Mesendoderm (in vitro differentiated cells): ENCODE results near the gene TBC1D4.

ENCODE experiments used
- DNase-seq: peaks from one replicate; pipeline ENCODE4 v3.0.0; 2013
- H2AK5ac ChIP-seq: 2 replicates; pipeline ENCODE4 v1.6.1; 2013; ENCODE audit warnings: low read length, inconsistent platforms
- H2BK120ac ChIP-seq: 2 replicates; pipeline ENCODE4 v1.6.1; 2013; ENCODE audit warnings: low read depth, mild to moderate bottlenecking, low read length, moderate library complexity, mixed read lengths
- H2BK15ac ChIP-seq: replicated peaks from 2 replicates; pipeline ENCODE4 v1.6.1; 2013; ENCODE audit warnings: low read depth, mild to moderate bottlenecking, moderate library complexity
- H2BK5ac ChIP-seq: 2 replicates; pipeline ENCODE4 v1.6.1; 2013; ENCODE audit warnings: low read length, inconsistent platforms
- H3K18ac ChIP-seq: 2 replicates; pipeline ENCODE4 v1.6.1; 2013; ENCODE audit warnings: mild to moderate bottlenecking, low read length, mixed read lengths
- H3K23ac ChIP-seq: one replicate; pipeline ENCODE4 v1.6.1; 2013; ENCODE audit warnings: low read length
- H3K27ac ChIP-seq: 2 replicates; pipeline ENCODE4 v1.5.1; 2013; ENCODE audit warnings: low read depth, mild to moderate bottlenecking, inconsistent platforms, low read length, moderate library complexity
- H3K27me3 ChIP-seq: 2 replicates; pipeline ENCODE4 v1.6.1; 2013; ENCODE audit warnings: low read length, control low read depth, mild to moderate bottlenecking, inconsistent platforms; ENCODE audit not compliant: insufficient read depth, poor library complexity
- H3K36me3 ChIP-seq: 2 replicates; pipeline ENCODE4 v1.6.1; 2013; ENCODE audit warnings: low read length, inconsistent platforms; ENCODE audit not compliant: control insufficient read depth, insufficient read depth
- H3K4ac ChIP-seq: one replicate; pipeline ENCODE4 v1.6.1; 2013; ENCODE audit warnings: low read depth, mild to moderate bottlenecking, low read length, moderate library complexity
- H3K4me1 ChIP-seq: 2 replicates; pipeline ENCODE4 v1.6.1; 2013; ENCODE audit warnings: low read depth, low read length, inconsistent platforms; ENCODE audit not compliant: control insufficient read depth
- H3K4me2 ChIP-seq: 2 replicates; pipeline ENCODE4 v1.6.1; 2013; ENCODE audit warnings: low read length
- H3K4me3 ChIP-seq: 2 replicates; pipeline ENCODE4 v1.5.1; 2013; ENCODE audit warnings: mild to moderate bottlenecking, low read length
- H3K56ac ChIP-seq: one replicate; pipeline ENCODE4 v1.6.1; 2013; ENCODE audit warnings: low read length
- H3K79me1 ChIP-seq: 2 replicates; pipeline ENCODE4 v1.6.1; 2013; ENCODE audit warnings: low read length, inconsistent platforms
- H3K79me2 ChIP-seq: 2 replicates; pipeline ENCODE4 v1.6.1; 2013; ENCODE audit warnings: mild to moderate bottlenecking, low read length; ENCODE audit not compliant: control insufficient read depth, insufficient read depth
- H3K9ac ChIP-seq: 2 replicates; pipeline ENCODE4 v1.6.1; 2013; ENCODE audit warnings: low read length, inconsistent platforms
- H4K5ac ChIP-seq: one replicate; pipeline ENCODE4 v1.6.1; 2013; ENCODE audit warnings: low read length
- H4K8ac ChIP-seq: one replicate; pipeline ENCODE4 v1.6.1; 2013; ENCODE audit warnings: low read depth, mild to moderate bottlenecking, control low read depth, low read length, moderate library complexity
- WGBS: extraction: QIAGEN DNeasy Blood & Tissue Kit; methylation state at CpG from one replicate; pipeline ENCODE4 v1.1.7; 2013; ENCODE audit warnings: low lambda C conversion rate, missing lambda C conversion rate; ENCODE audit not compliant: insufficient coverage; ENCODE audit errors: extremely low coverage; 5-methylcytosine and 5-hydroxymethylcytosine counted together

TBC1D4 gene

GRCh38 chr13:75513271-75513670 is 31.3 kb upstream of the TBC1D4 start:
- no peak overlapping the region for H2AK5ac ChIP-seq
- H3K4me2 ChIP-seq, result no peak overlapping the region
- H3K4me3 ChIP-seq, result no peak overlapping the region
- H3K23ac ChIP-seq, result no peak overlapping the region
- H3K79me2 ChIP-seq, result no peaks in the 10 kb centered on the region
- H4K5ac ChIP-seq, result no peak overlapping the region
- H3K18ac ChIP-seq, result no peak overlapping the region
- no peak overlapping the region for H2BK15ac ChIP-seq
- no peaks in the 10 kb centered on the region for H3K27me3 ChIP-seq
- DNase-seq, result no peak
- no peak overlapping the region for H3K4ac ChIP-seq
- H3K79me1 ChIP-seq, result no peaks in the 10 kb centered on the region
- H3K4me1 ChIP-seq, result no peaks in the 10 kb centered on the region
- H3K27ac ChIP-seq, result no peak overlapping the region
- H2BK120ac ChIP-seq, result no peak overlapping the region
- no peak overlapping the region for H4K8ac ChIP-seq
- no peak overlapping the region for H3K9ac ChIP-seq
- no CpG with 5 or more reads among the region's 5 CpGs for WGBS
- H2BK5ac ChIP-seq, result no peak overlapping the region
- no peaks in the 10 kb centered on the region for H3K36me3 ChIP-seq
- no peak overlapping the region for H3K56ac ChIP-seq

GRCh38 chr13:75512253-75512652 is 30.3 kb upstream of the TBC1D4 start:
- Histone ChIP-seq H2BK5ac (no peak overlapping the region), H2BK15ac (no peak overlapping the region), H3K27me3 (no peaks in the 10 kb centered on the region), H3K56ac (no peak overlapping the region), H3K4me1 (no peaks in the 10 kb centered on the region), H3K4me2 (no peak overlapping the region), H3K36me3 (no peaks in the 10 kb centered on the region), H4K5ac (no peak overlapping the region), H3K18ac (no peak overlapping the region), H4K8ac (no peak overlapping the region), H3K79me2 (no peaks in the 10 kb centered on the region), H3K27ac (no peak overlapping the region), H2BK120ac (no peak overlapping the region), H3K79me1 (no peaks in the 10 kb centered on the region), H3K4me3 (no peak overlapping the region), H3K23ac (no peak overlapping the region), H3K4ac (no peak overlapping the region), H3K9ac (no peak overlapping the region), H2AK5ac (no peak overlapping the region)
- no peak for DNase-seq
- no CpG with 5 or more reads among the region's 3 CpGs for WGBS

GRCh38 chr13:75511051-75511625 is 29.2 kb upstream of the TBC1D4 start:
- no peak overlapping the region for H3K27ac ChIP-seq
- H3K4me1 ChIP-seq, result no peaks in the 10 kb centered on the region
- no peak overlapping the region for H4K5ac ChIP-seq
- no peak overlapping the region for H3K18ac ChIP-seq
- no peak overlapping the region for H2BK120ac ChIP-seq
- H3K4me3 ChIP-seq, result no peak overlapping the region
- DNase-seq, result no peak
- no peaks in the 10 kb centered on the region for H3K79me2 ChIP-seq
- no peaks in the 10 kb centered on the region for H3K36me3 ChIP-seq
- H3K56ac ChIP-seq, result no peak overlapping the region
- no peak overlapping the region for H2AK5ac ChIP-seq
- no peaks in the 10 kb centered on the region for H3K79me1 ChIP-seq
- H3K27me3 ChIP-seq, result no peaks in the 10 kb centered on the region
- WGBS, result no CpG with 5 or more reads among the region's 3 CpGs
- H4K8ac ChIP-seq, result no peak overlapping the region
- H3K23ac ChIP-seq, result no peak overlapping the region
- no peak overlapping the region for H3K4me2 ChIP-seq
- H3K4ac ChIP-seq, result no peak overlapping the region
- H3K9ac ChIP-seq, result no peak overlapping the region
- no peak overlapping the region for H2BK5ac ChIP-seq
- H2BK15ac ChIP-seq, result no peak overlapping the region

- no peak overlapping the region for H4K8ac ChIP-seq
- no peak overlapping the region for H2BK15ac ChIP-seq
- H3K56ac ChIP-seq, result no peak overlapping the region
- H3K4me3 ChIP-seq, result no peak overlapping the region
- H3K23ac ChIP-seq, result peak overlapping the region; percentile 24
- no peak overlapping the region for H4K5ac ChIP-seq
- no peaks in the 10 kb centered on the region for H3K27me3 ChIP-seq
- no peaks in the 10 kb centered on the region for H3K36me3 ChIP-seq
- H2AK5ac ChIP-seq, result no peak overlapping the region
- H3K4me2 ChIP-seq, result no peak overlapping the region
- no peaks in the 10 kb centered on the region for H3K79me1 ChIP-seq
- no peak overlapping the region for H2BK5ac ChIP-seq
- H3K4me1 ChIP-seq, result no peaks in the 10 kb centered on the region
- no peak overlapping the region for H3K9ac ChIP-seq
- DNase-seq, result no peak
- no peaks in the 10 kb centered on the region for H3K79me2 ChIP-seq
- no peak overlapping the region for H3K18ac ChIP-seq
- H3K27ac ChIP-seq, result no peak overlapping the region
- no CpG with 5 or more reads among the region's 6 CpGs for WGBS
- H3K4ac ChIP-seq, result no peak overlapping the region
- no peak overlapping the region for H2BK120ac ChIP-seq
These were observed 26.1 kb upstream of the TBC1D4 start for GRCh38 chr13:75508002-75508548.

- no peak overlapping the region for H3K23ac ChIP-seq
- H3K27ac ChIP-seq, result no peak overlapping the region
- no peak overlapping the region for H4K5ac ChIP-seq
- no peak overlapping the region for H4K8ac ChIP-seq
- H3K4ac ChIP-seq, result no peak overlapping the region
- H3K79me2 ChIP-seq, result no peaks in the 10 kb centered on the region
- H3K4me3 ChIP-seq, result no peak overlapping the region
- no peak overlapping the region for H2BK120ac ChIP-seq
- H3K27me3 ChIP-seq, result no peaks in the 10 kb centered on the region
- H3K18ac ChIP-seq, result no peak overlapping the region
- no peak overlapping the region for H2BK5ac ChIP-seq
- DNase-seq, result no peak
- no peaks in the 10 kb centered on the region for H3K79me1 ChIP-seq
- no peaks in the 10 kb centered on the region for H3K36me3 ChIP-seq
- no peak overlapping the region for H2AK5ac ChIP-seq
- no peak overlapping the region for H3K56ac ChIP-seq
- no CpG with 5 or more reads among the region's 10 CpGs for WGBS
- no peak overlapping the region for H2BK15ac ChIP-seq
- no peak overlapping the region for H3K9ac ChIP-seq
- H3K4me2 ChIP-seq, result no peak overlapping the region
- H3K4me1 ChIP-seq, result no peaks in the 10 kb centered on the region
These were observed 25.3 kb upstream of the TBC1D4 start for GRCh38 chr13:75507027-75508001.
